Activated T-cell treated with anti-CD3 and anti-CD28 coated beads for 48 hours (primary cell): Measurements from ENCODE around the gene C2.
"Not testable (repeated sequence)": the region's sequence is repeated elsewhere in the genome, so short reads cannot be mapped to it uniquely, and the experiment has no call there.

ENCODE experiments used
- DNase-seq: peaks from one replicate; pipeline ENCODE4 v3.0.0-alpha.2; 2020; ENCODE audit warnings: low read depth

C2 gene

DNA sequence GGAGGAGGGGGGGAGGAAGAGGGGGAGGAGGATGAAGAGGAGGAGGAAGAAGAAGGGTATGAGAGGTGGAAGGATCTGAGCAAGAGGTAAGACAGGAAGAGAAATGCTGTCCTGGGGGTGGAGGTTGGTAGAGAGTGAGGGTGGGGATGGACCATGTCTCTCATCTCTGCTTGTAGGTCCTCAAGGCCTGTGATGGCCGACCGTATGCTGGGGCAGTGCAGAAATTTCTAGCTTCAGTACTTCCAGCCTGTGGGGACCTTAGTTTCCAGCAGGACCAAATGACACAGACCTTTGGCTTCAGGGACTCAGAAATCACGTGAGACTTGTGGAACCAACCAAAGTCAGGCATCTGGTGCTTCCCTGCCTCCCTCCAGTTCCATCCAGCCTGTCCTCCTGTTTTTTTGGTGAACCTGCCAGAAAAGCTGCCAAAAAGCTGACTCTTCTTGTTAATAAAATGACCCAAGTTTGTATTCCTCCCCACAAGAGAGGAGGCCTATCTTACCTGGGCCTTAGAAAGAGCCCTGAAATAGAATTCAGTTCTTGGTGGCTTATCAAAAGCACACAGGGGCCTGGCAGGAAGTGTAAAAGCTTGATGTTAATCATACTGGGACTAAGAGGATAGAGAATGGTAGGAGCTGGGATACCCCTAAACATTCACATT lies 51.9 kb downstream of the C2 start:
- no peak for DNase-seq

GRCh38 chr6:31980195-31980876 lies 52.8 kb downstream of the C2 start:
- DNase-seq, result not testable (repeated sequence)

DNA sequence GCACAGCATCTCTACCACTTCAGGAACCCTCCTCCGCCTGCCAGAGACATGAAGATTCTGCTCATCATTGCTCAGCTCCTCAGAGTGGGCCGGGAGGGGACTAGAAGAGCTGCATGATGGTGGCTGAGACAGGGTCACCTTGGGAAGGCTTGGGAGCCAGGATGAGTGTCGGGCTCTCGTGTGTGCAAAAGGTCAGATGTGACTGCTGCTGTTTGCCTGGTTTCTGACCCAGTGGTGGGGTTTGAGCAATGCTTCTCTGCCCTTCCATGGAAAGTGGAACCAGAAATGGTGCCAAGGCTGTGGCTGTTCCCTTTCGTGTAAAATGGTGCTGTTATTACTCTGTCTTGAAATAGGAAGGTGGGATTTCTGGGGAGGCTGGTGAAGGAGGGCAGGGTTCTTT lies 53.5 kb downstream of the C2 start:
- DNase-seq, result not testable (repeated sequence)

- DNase-seq, result not testable (repeated sequence)
Observed at GRCh38 chr6:31981744-31982143, 54.2 kb downstream of the C2 start, which contains the start of gene C4A. Gene C4A (plus strand): TSS chr6:31982057. CDS start chr6:31982108, 51 bp downstream.

- not testable (repeated sequence) for DNase-seq
Observed at GRCh38 chr6:31989363-31989762, 61.8 kb downstream of the C2 start.

DNA sequence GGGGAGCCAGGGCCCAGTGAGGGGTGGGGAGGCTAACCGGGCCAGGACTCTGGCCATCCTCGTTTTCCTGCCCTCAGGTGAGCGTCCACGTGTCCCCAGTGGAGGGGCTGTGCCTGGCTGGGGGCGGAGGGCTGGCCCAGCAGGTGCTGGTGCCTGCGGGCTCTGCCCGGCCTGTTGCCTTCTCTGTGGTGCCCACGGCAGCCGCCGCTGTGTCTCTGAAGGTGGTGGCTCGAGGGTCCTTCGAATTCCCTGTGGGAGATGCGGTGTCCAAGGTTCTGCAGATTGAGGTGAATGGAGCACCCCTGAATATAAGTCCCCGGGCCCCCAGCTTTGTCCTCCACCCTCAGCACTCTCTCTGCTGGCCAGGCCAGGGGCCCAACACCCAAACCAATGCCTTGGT lies 66.9 kb downstream of the C2 start:
- not testable (repeated sequence) for DNase-seq
